ENCODE measurements around the gene HOXD10.

DNA sequence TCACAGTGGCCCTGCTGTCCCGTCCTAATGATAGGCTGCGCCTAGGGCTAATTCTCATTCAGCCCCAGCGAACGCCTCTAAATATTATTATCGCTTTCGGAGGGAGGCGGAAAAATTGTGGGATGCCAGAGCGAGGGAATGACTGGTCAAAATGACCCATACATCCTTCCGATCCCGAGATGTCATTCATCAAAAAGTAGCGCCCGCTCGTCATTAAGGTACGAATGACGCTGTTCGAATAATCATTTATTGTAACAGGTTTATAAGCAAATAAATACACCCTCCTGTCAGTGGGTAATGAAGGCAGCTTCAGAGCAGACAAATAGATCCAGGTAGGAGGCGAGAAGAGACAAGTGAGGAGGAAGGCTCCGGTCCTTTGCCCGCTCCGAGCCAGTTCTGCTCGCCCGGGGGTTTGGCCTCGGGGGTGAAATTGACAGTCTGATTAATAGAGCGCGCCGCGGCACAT, 32.7 kb upstream of the HOXD10 start, which contains the start of gene EVX2:
- no peak for TF ChIP-seq ZNF8 (CRISPR knock-in tag; IDR thresholded peaks at IDR 0.05)
- TF ChIP-seq, protein P1, sequence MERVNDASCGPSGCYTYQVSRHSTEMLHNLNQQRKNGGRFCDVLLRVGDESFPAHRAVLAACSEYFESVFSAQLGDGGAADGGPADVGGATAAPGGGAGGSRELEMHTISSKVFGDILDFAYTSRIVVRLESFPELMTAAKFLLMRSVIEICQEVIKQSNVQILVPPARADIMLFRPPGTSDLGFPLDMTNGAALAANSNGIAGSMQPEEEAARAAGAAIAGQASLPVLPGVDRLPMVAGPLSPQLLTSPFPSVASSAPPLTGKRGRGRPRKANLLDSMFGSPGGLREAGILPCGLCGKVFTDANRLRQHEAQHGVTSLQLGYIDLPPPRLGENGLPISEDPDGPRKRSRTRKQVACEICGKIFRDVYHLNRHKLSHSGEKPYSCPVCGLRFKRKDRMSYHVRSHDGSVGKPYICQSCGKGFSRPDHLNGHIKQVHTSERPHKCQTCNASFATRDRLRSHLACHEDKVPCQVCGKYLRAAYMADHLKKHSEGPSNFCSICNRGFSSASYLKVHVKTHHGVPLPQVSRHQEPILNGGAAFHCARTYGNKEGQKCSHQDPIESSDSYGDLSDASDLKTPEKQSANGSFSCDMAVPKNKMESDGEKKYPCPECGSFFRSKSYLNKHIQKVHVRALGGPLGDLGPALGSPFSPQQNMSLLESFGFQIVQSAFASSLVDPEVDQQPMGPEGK (CRISPR knock-in tag; IDR thresholded peaks at IDR 0.05; ENCODE audit: borderline replicate concordance): no peak
- no peak for TF ChIP-seq ZC3H10 (CRISPR knock-in tag; IDR thresholded peaks at IDR 0.05)
- TF ChIP-seq, protein P2, sequence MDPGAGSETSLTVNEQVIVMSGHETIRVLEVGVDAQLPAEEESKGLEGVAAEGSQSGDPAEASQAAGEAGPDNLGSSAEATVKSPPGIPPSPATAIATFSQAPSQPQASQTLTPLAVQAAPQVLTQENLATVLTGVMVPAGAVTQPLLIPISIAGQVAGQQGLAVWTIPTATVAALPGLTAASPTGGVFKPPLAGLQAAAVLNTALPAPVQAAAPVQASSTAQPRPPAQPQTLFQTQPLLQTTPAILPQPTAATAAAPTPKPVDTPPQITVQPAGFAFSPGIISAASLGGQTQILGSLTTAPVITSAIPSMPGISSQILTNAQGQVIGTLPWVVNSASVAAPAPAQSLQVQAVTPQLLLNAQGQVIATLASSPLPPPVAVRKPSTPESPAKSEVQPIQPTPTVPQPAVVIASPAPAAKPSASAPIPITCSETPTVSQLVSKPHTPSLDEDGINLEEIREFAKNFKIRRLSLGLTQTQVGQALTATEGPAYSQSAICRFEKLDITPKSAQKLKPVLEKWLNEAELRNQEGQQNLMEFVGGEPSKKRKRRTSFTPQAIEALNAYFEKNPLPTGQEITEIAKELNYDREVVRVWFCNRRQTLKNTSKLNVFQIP (CRISPR knock-in tag; IDR thresholded peaks at IDR 0.05; ENCODE audit: borderline replicate concordance, low read depth): no peak
- TF ChIP-seq ZFP3 (CRISPR knock-in tag; IDR thresholded peaks at IDR 0.05): no peak
